GM12874 (cell line): Measurements from ENCODE around the gene RANBP3.

Experiments used
- CTCF ChIP-seq: IDR thresholded peaks from 2 replicates; pipeline ENCODE4 v1.5.1; 2011; ENCODE audit warnings: low read depth, mild to moderate bottlenecking, control low read depth, low read length, moderate library complexity; ENCODE audit not compliant: insufficient read depth

Gene RANBP3

GRCh38 chr19:6012426-6013170 lies 34.7 kb upstream of the RANBP3 start:
- TF ChIP-seq CTCF = no peak

GRCh38 chr19:6011794-6012193 lies 33.9 kb upstream of the RANBP3 start:
- no peak for TF ChIP-seq CTCF

- TF ChIP-seq CTCF = no peak
These were observed 33.3 kb upstream of the RANBP3 start for GRCh38 chr19:6011206-6011605.

- TF ChIP-seq CTCF = no peak
These were observed 32.2 kb upstream of the RANBP3 start for GRCh38 chr19:6010107-6010506.

- no peak for TF ChIP-seq CTCF
These were observed 29.9 kb upstream of the RANBP3 start for GRCh38 chr19:6007866-6008265.

- no peak for TF ChIP-seq CTCF
These were observed 29.0 kb upstream of the RANBP3 start for GRCh38 chr19:6006896-6007295.

GRCh38 chr19:6005321-6006069 lies 27.6 kb upstream of the RANBP3 start:
- no peak for TF ChIP-seq CTCF
